ENCODE data around the gene NEDD8.

- TF ChIP-seq CTCF (IDR thresholded peaks at IDR 0.05; ENCODE audit: low read length) (no peak), EZH2 (IDR thresholded peaks at IDR 0.05; ENCODE audit: borderline replicate concordance, low read length) (no peak)
Measured at GRCh38 chr14:24196071-24197055, 35.8 kb downstream of the NEDD8 start.
